ENCODE results near the gene SLC9B1.

- TF ChIP-seq L3MBTL2 (conservative IDR thresholded peaks at IDR 0.05) (no peak), BHLHE40 (IDR thresholded peaks at IDR 0.05; ENCODE audit: borderline replicate concordance) (no peak), SUZ12 (IDR thresholded peaks at IDR 0.05) (no peak), CTBP1 (IDR thresholded peaks at IDR 0.05; ENCODE audit: borderline replicate concordance) (no peak), FOXM1 (IDR thresholded peaks at IDR 0.05; ENCODE audit: borderline replicate concordance) (no peak), SP1 (IDR thresholded peaks at IDR 0.05) (no peak), TARDBP (IDR thresholded peaks at IDR 0.05) (no peak), PKNOX1 (IDR thresholded peaks at IDR 0.05) (no peak), ZNF384 (IDR thresholded peaks at IDR 0.05) (no peak), FOXK2 (IDR thresholded peaks at IDR 0.05) (no peak), ELF4 (IDR thresholded peaks at IDR 0.05) (no peak), LEF1 (IDR thresholded peaks at IDR 0.05; ENCODE audit: borderline replicate concordance) (no peak), NFRKB (IDR thresholded peaks at IDR 0.05) (no peak), FOXA1 (IDR thresholded peaks at IDR 0.05) (no peak)
Measured at GRCh38 chr4:103030791-103031190, 11.3 kb upstream of the SLC9B1 start.
